NCI-H226 (cell line): ENCODE data around the gene MEGF11.

ENCODE experiments used
- DNase-seq: peaks from one replicate; pipeline ENCODE4 v3.0.0-alpha.2; 2015

MEGF11 gene

DNA sequence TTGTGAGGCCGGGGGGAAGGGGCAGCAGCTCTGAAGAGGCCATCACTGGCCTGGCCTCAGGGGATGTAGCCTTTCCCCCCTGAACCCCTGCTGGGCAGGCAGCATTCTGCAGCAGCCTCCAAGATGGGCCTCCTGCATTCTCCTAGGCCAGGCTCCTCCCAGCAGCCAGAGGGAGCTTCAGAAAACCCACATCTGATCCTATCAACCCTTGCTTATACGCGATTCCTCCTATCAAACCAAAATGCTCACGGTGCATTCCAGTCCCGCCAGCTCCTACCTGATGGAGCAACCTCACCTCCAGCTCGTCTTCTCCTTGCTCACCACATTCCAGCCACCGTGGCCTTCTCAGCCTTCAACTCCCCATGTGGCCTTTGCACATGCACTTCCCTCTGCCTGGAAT, 85.7 kb downstream of the MEGF11 start:
- DNase-seq: no peak

DNA sequence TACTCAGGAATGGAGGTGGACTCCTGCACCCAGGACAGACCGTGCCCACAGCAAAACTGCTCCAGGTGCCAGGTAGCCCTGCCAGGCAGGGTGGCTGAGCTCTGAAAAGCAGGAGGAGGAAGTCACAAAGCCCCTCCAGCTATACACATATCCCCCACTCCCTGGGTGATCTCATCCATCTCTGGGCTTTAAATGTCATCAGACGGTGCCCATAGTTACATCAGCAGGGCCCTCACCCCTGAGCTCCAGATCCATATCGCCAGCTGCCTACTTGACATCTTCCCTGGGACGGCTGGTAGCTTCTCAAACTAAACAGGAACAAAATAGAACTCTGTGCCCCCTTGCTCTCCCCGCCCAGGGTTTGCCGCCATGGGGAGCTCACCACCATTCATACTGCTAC, 87.7 kb downstream of the MEGF11 start:
- DNase-seq: no peak

DNA sequence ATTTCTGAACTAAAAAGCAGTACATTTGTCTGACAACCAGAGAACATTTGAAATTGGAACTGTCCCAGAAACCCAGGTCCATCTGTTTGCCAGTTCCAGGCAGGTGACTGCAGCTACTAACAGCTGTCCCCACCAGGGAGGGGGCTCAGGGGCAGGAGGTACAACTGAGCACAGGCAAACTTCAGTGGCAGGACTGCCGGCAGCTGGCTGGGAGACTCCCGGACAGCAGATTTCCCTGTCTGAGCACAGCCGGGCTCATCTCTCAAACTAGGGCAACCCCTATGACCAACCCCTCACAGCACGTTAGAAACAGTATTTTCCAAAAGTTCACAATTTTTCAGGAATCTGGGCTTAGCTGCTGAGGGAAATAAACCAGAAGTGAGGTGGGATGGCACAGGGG, 88.8 kb downstream of the MEGF11 start:
- no peak for DNase-seq

DNA sequence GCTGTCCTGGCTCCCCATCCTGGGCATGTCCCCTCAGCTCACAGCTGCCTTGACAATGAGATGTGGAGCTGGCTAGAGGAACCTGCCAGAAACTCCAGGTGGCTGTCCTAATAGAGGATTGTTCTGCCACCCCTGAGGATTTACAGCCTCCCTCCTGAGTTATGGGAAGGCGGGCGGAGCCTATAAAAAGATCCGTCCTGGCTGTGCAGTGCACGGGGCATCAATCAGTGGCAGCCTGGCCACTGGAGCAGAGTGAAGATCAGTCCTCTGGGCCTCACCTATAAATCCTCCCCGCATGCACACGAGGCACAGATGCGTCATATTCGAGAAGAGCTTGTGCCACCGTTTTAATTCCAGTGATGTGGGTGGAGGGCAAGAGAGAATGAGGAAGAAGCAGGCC, 90.0 kb downstream of the MEGF11 start:
- DNase-seq: no peak

DNA sequence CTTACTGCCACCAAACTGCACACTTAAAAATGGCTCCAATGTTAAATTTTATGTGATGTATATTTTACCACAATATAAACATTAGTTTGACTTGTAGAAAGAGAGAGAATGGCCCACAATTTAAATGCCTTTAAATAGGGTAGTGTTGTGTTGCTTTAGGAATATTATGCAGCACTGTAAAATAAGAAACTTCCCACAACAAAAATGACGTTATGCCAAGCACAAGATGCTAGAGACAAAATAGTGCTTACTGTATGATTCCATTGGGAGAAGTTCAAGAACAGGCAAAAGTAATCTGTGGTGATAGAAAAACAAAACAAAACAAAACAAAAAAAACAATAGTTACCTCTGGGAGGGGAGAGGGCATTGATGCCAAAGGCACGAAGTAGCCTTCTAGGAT, 91.3 kb downstream of the MEGF11 start:
- DNase-seq: no peak

DNA sequence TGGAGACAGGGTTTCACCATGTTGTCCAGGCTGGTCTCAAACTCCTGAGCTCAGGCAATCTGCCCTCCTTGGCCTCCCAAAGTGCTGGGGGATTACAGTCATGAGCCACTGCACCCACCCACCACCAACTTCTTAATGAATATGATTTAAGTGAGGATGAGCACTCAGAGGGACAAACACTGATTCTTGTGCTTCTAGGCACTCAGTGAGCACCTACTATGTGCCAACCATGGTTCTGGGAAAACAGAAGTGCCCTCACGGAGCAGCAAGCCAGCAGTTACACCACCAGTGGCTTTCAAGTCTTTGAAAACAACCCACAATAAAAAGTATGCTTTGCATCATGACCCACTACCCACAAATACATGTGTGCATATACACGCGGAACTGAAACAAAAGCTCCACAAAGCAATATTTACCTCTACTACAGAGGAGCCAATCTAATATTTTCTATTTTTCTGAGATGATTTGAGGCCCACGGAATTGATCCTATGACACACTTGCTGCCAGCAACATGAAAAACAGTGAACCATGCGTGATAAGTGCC, 91.9 kb downstream of the MEGF11 start:
- DNase-seq: no peak

DNA sequence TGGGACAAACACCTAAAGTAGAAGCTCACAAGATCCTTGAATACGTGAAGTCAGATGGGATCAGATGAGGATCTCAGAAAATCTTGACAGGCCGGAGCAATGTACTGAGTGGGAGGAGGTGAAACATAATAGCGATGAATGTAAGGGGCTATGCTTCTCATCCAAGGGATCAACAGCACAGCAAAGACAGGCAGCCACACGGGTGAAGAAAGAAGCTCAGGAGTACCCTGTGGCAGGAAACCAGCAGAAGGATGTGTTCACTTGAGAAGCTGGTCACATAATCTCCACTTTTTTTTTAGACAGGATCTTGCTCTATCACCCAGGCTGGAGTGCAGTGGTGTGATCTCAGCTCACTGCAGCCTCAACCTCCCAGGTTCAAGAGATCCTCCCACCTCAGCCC, 92.4 kb downstream of the MEGF11 start:
- no peak for DNase-seq

DNA sequence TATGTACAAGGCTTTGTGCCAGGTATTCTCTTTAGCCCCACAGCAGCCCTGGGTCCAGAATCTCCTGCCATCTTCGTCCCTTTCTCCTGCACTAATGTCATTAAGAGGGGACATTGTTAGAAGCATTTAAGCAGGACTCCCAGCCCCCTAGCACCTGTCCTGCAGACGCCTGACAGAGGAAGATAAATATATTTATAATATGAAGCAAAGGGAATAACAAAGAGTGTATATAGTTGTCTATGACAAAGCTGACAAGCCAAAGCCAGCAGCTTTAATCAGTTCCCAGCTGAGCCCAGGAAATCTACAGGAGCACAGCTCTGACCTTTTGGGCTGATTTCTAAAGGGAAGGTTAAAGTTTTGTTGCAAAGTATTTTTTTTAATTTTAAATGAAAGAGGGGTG, 96.0 kb downstream of the MEGF11 start:
- no peak for DNase-seq

DNA sequence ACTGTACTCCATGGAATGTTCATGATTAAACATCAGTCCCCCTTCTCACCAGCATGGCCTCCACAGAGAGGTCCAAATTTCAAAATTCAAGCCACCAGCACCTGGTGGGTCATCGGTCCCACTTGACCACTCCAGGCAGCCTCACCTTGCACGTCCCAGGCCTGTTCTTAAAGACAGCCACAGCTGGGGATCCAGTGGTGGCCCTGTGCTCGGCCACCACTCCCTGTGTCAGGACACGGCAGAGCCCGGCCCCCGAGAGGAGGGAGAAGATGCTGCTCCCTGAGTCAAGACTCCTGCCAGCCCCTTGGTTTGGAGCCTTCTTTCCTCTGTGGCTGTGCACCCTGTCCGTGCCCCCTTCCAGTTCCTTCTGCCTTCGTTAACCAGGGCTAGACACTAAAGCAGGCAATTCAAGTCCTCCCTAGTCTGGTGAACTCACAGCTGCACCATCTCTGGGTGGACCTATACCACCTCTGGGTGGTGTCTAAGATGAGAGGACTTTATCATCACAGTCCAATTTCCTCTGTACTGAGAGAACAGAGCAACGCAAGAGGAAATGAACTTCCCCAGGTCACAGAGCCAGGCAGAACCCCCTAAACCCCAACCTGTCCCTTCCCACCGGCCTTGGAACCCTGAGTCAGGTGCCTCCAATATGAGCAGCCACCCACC, 97.1 kb downstream of the MEGF11 start:
- no peak for DNase-seq

DNA sequence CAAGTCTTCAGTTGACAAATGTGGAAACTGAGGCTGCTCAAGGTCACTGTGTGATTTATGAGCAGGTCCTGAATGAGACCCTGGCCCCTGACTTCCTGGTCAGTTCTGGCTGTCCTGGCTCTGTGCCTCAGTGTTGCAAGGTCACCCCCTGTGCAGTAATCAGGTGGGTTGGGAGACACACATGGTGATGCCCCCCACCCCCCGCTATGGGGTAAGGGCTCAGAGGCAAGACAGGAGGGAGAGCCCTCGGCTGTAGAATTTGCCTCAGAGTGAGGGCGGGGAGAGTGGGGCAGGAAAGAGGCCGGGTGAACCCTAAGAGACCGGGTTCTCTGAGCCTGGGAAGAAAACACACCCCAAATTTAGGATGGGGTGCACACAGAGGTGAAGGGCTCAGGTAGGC, 98.5 kb downstream of the MEGF11 start:
- DNase-seq: no peak

DNA sequence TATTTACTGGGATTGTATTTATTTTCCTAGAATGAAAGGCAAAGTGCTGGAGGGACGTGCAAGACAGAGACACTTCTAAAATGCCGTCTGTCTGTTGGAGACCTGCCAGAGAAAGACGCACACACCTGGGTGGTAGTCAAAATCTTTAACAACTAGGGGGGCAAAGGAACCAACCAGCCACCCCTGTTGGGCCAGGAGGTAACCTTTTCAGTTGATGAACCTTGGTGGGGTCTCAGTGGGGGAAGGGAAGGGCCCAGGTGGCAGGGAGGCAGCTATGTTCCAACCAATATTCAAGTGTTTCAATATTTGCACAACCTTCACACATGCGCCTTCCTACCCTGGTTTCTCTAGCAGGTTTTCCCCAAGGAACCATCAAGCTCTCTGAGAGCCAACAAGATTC, 99.0 kb downstream of the MEGF11 start:
- DNase-seq: no peak

DNA sequence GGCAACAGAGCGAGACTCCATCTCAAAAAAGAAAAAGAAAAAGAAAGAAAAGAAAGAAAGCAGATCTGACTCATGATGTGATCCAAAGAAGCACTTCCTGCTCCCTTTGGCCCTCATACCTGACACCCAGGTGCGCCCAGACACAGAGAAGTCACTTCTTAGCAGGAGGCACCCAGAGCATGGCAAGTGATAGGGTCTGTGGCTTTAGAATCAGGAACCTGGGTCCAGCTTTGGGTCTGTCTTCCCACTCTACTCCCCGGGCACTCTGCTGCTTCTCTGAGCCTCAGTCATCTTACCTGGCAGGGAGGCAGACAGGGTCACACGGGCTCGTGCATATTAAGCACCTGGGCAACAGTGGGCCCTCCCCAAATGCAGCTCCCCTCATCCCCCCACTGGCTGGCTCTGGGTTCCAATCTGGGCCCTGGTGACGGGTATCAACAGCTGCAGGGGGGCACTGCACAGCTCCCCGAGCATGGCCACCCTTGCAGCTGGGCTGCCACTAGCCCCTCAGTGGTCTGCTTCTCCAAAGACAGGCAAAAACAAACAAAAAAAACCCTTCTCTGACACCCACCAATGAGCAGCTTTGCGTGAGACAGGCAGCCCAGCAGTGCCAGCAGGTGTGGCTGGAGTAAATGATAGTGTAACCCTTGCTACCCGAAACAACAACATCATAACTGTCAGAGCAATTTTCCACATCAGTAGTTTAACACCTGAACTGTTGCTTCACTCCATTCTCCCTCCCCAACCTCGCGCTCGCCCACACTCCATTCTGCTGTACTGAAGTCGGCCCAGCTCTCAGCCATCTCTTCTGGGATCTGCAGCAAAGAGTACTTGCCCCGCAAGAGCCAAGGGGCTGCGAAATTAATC, 99.8 kb downstream of the MEGF11 start:
- DNase-seq: no peak

DNA sequence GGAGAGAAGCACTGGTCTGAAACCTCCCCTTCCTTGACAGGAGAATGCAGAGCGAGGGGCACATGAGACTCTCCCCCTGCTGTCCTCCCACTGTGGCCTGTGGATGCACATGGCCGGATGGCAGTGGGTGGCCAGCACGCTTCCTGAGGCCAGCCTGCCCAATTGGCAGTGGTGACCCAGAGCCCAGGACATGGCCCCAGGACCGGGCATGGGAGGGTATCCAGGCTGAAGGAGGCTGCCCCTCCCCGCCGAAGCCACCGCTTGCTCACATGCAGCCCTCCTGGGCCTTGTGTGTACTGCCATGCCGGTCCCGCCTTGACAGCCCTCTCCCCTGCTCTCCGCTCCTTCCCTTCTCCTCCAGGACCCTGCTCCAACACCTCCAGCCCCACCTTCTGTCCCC, 100.9 kb downstream of the MEGF11 start:
- no peak for DNase-seq

DNA sequence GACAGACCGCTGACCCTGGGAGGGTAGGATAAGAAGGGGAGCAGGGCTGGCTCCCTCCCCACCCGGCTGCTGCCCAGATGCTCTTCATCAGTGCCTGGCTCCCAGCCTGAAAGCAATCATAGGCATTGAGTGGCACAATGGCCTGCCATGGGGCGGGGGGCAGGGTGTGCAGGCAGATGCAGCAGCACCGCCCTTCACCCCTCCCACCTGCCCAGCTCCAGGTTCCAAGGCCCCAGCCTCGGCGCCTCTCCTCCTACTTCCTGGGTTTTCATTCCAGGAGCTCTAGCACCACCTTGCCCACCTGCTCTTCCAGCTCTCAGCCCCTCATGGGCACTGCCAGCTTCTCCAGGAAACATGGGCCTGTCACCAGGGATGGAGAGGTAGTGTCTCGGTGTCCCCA, 101.7 kb downstream of the MEGF11 start:
- DNase-seq: no peak

DNA sequence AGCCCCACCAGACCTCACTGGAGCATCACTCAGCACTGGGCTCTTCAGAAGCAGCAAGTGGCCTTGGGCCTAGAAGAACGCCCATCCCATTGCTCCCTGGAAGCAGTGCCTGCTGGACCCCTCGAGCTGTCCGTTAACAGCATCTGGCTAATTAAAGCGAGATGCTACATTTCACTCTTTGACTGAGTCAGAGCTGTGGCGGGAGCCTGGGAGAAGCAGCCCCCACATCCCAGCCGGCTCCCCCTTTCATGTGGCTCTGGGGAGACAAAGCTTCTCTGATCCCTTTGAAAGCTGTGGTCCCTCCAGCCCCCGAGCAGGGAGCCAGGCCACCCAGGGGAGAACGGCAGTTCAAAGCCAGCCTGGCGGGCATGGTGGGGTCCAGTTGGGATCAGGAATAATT, 103.7 kb downstream of the MEGF11 start:
- DNase-seq: no peak

DNA sequence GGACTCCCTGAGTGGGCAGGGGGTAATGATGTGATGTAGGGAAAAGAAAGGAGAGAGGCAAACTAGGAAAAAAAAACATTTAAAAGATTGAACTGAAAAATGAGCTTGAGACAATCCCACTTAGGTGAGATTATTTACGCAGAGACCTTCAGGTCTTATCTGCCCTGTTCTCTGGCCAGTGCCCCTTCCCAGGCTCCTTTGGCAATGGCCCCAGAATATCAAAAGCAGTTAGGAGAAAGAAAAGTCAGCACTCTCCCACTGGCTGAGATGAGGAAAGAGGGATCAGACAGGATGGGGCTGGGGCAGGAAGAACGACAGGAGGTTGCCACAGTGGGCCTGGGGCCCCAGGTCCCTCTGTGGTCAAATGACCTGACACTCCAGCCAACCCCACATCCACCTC, 105.4 kb downstream of the MEGF11 start:
- no peak for DNase-seq

DNA sequence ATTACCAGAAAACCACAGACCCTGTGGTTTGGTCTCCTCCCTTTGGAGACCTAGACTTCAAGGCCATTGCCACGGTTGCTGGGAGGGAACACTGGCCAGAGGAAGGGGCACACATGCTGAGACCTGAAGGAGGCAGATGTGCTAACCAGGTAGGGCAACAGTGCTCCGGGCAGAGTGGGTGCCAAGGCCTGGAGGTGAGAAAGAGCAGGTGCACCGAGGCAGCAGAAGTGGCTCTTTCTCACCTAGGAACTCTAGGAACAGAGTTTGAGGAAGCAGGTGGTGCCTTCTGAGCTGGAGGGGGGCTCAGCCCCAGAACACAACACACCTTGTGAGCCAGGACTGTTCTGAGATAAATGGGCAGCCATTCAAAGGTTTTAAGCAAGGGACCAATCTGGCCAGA, 106.1 kb downstream of the MEGF11 start:
- no peak for DNase-seq

DNA sequence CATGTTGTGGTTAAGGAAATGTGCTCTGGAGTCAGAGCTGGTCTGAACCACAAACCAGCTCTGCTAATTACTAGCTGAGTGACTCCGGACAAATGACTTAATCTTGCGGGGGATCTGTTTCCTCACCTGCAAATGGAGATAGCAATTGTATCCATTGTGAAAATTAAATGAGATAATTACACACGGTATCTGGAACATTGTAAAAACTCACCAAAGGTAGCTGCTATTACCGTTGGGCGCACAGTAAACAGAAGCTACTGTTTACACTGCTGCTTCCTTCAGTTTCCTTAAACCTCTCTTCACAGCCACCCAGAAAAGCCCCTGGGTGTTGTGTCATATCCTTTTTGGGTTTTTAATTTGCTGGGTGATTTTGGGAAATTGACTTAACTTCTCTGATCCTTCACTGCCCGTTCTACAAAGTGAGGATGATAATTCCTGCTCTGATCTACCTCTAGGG, 107.8 kb downstream of the MEGF11 start:
- DNase-seq: no peak

DNA sequence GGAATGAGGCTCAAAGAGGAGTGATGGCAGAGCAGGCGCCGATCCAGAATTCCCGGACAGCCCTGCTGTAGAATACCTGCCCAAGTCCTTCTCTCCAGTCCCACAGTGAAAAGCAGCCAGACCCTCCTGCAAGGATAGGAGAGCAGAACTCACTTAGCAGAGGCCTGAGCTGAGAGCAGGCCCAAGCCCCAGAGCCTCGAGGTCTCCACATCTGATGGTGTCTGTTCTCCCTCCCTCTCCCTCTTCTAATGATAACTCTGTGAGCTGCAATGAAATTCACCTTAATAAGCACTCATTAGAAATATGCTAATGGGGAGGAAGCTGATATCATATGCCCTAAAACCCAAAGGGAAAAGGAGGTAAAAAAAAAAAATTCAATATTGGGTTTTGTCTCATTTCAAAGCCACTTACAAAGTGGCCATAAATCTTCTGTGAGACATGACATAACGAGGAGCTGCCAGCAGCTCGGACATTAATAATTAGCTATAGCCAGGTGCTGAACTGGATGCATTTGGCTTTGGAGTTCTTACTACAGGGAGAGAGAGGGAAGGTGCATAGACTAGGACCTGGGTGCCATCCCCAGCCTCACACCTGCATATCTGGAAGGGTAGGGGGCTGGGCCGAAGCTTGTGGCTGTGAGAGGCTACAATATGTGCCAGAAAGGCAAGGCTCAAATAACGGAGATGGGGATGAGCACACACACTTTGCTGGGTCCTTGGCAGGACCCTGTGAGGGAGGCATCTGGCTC, 108.4 kb downstream of the MEGF11 start:
- DNase-seq: no peak

DNA sequence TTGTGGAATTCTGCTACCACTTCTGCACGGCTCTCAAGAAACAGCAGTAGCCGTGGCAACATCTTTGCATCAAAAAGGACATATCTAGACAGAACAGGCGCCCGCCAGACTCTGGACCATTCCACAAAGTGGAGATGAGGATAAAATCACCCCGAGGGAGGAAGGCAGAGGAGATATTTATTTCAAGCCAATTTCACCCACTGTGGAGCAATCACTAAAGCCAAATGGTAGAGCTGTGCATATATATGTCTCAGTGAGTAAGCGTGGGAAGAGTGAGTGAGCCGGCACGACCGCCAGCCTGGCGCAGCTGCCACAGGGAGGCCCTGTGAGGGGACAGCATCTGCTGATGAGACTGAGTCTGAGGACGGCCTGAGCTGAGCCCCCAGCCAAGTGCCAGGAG, 111.3 kb downstream of the MEGF11 start:
- DNase-seq: no peak

DNA sequence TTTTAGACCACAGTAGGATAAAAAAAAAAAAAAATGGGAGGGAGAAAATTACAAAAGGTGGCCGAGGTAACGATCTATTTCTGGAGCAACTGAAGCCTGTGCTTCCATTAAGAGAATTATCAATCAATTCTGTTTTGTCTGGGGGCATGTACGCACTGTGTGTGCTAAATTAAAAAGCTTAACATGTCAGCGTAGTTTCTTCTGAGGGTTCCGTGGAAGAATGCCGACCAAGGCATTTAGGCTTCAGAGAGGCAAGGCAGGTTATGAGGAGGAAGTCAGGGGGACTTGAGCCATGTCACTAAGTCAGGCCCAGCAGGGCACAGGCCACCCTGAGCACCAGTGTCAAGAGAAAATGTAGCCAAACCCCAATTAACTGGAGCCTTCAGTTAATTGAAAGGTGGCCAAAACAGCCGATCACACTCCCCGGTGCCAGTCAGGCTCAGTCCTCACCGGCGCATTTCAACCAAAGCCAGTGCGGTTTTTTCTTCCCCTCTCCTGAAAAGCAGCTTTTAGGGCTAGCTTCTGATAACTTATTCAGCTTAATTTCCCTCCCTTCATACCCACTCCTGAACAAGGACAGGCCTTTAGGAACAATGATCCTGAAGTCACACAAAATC, 113.9 kb downstream of the MEGF11 start:
- no peak for DNase-seq

DNA sequence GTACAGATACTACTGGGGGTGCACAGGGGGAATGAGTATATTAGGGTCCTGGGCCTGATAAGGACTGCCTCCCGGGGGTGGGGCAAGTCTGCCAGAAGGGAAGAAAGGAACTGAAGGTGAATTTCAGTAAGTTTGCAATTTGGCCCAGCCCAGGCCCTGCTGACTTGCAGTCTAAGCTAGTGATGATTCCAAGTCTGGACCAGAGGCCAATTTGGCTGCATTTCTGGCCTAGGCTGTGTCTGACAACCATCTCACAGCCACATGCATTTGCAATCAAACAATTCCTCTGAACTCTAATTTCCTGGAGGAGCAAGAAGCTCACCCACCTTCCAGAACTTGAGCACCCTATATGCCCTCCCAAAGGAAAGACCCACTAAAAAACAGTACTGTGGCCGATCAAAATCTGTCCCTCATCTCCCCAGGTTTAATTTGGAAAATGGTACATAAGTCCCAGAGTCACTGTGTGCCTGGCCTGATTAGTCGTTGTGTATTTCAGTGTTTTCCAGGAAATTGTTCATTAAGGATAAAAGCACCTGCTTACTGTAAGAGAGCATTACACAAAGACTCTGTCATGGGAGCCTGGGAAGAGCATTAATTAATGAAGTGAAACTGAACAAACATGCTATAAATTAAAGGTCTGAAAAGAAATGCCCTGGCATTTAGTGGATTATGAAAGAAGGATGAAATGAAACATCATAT, 114.5 kb downstream of the MEGF11 start:
- no peak for DNase-seq
